Measurements from ENCODE around the gene CHN1. TPM values are rescaled to one million over a fixed set of nuclear protein-coding genes. Genes with fewer than 3 reads are reported as not detected.

The CHN1 gene
- total and polyA plus RNA-seq, 2 donors = 3.1 to 5.0 TPM

- H3K4me3 ChIP-seq (ENCODE audit: low read length in 2 of 2) = no peak overlapping the region
- DNase-seq (ENCODE audit: low read depth in 6 of 9, low spot score in 9 of 9) = no peak
- 98% methylated on average over 1 of the region's 1 CpG for WGBS
- no peaks in the 10 kb centered on the region for H3K27me3 ChIP-seq (ENCODE audit: control insufficient read depth in 2 of 2, insufficient read depth in 1 of 2, low read length in 1 of 2)
- no peaks in the 10 kb centered on the region for H3K36me3 ChIP-seq (ENCODE audit: control insufficient read depth in 2 of 2, insufficient read depth in 2 of 2, low read length in 1 of 2)
- no peaks in the 10 kb centered on the region for H3K4me1 ChIP-seq (ENCODE audit: control insufficient read depth in 2 of 2, insufficient read depth in 2 of 2, low read length in 2 of 2)
- H3K27ac ChIP-seq (ENCODE audit: low read depth in 1 of 2, low read length in 1 of 2) = no peak overlapping the region
- no peaks in the 10 kb centered on the region for H3K9me3 ChIP-seq (ENCODE audit: control insufficient read depth in 2 of 2, insufficient read depth in 1 of 2, low read length in 1 of 2)
Observed at GRCh38 chr2:174970092-174970491, 35.1 kb downstream of the CHN1 start.

- Histone ChIP-seq H3K27me3 (ENCODE audit: control insufficient read depth in 2 of 2, insufficient read depth in 1 of 2, low read length in 1 of 2) (no peaks in the 10 kb centered on the region), H3K4me3 (ENCODE audit: low read length in 2 of 2) (no peak overlapping the region), H3K4me1 (ENCODE audit: control insufficient read depth in 2 of 2, insufficient read depth in 2 of 2, low read length in 2 of 2) (no peaks in the 10 kb centered on the region), H3K9me3 (ENCODE audit: control insufficient read depth in 2 of 2, insufficient read depth in 1 of 2, low read length in 1 of 2) (no peaks in the 10 kb centered on the region), H3K27ac (ENCODE audit: low read depth in 1 of 2, low read length in 1 of 2) (no peak overlapping the region), H3K36me3 (ENCODE audit: control insufficient read depth in 2 of 2, insufficient read depth in 2 of 2, low read length in 1 of 2) (no peaks in the 10 kb centered on the region)
- DNase-seq (ENCODE audit: low read depth in 6 of 9, low spot score in 9 of 9) = peak in 6 of 9 donors; percentile 5 to 58 (median 16)
- 50% methylated on average over 6 of the region's 6 CpGs for WGBS
Observed at GRCh38 chr2:174969091-174969734, 36.0 kb downstream of the CHN1 start.

GRCh38 chr2:174967691-174968260, 37.4 kb downstream of the CHN1 start:
- DNase-seq (ENCODE audit: low read depth in 6 of 9, low spot score in 9 of 9) = no peak
- Histone ChIP-seq H3K9me3 (ENCODE audit: control insufficient read depth in 2 of 2, insufficient read depth in 1 of 2, low read length in 1 of 2) (no peaks in the 10 kb centered on the region), H3K36me3 (ENCODE audit: control insufficient read depth in 2 of 2, insufficient read depth in 2 of 2, low read length in 1 of 2) (no peaks in the 10 kb centered on the region), H3K27ac (ENCODE audit: low read depth in 1 of 2, low read length in 1 of 2) (no peak overlapping the region), H3K4me3 (ENCODE audit: low read length in 2 of 2) (no peak overlapping the region), H3K27me3 (ENCODE audit: control insufficient read depth in 2 of 2, insufficient read depth in 1 of 2, low read length in 1 of 2) (no peaks in the 10 kb centered on the region), H3K4me1 (ENCODE audit: control insufficient read depth in 2 of 2, insufficient read depth in 2 of 2, low read length in 2 of 2) (no peaks in the 10 kb centered on the region)
- 98% methylated on average over 3 of the region's 3 CpGs for WGBS

GRCh38 chr2:174967086-174967485, 38.1 kb downstream of the CHN1 start:
- Histone ChIP-seq H3K9me3 (ENCODE audit: control insufficient read depth in 2 of 2, insufficient read depth in 1 of 2, low read length in 1 of 2) (no peaks in the 10 kb centered on the region), H3K27ac (ENCODE audit: low read depth in 1 of 2, low read length in 1 of 2) (no peak overlapping the region), H3K4me1 (ENCODE audit: control insufficient read depth in 2 of 2, insufficient read depth in 2 of 2, low read length in 2 of 2) (no peaks in the 10 kb centered on the region), H3K4me3 (ENCODE audit: low read length in 2 of 2) (no peak overlapping the region), H3K27me3 (ENCODE audit: control insufficient read depth in 2 of 2, insufficient read depth in 1 of 2, low read length in 1 of 2) (no peaks in the 10 kb centered on the region), H3K36me3 (ENCODE audit: control insufficient read depth in 2 of 2, insufficient read depth in 2 of 2, low read length in 1 of 2) (no peaks in the 10 kb centered on the region)
- 89% methylated on average over 6 of the region's 6 CpGs for WGBS
- no peak for DNase-seq (ENCODE audit: low read depth in 6 of 9, low spot score in 9 of 9)

GRCh38 chr2:174965992-174966744, 39.0 kb downstream of the CHN1 start:
- DNase-seq (ENCODE audit: low read depth in 6 of 9, low spot score in 9 of 9) = no peak
- H3K27ac ChIP-seq (ENCODE audit: low read depth in 1 of 2, low read length in 1 of 2) = no peak overlapping the region
- no peak overlapping the region for H3K4me3 ChIP-seq (ENCODE audit: low read length in 2 of 2)
- 40% methylated on average over 5 of the region's 5 CpGs for WGBS
- no peaks in the 10 kb centered on the region for H3K27me3 ChIP-seq (ENCODE audit: control insufficient read depth in 2 of 2, insufficient read depth in 1 of 2, low read length in 1 of 2)
- no peaks in the 10 kb centered on the region for H3K36me3 ChIP-seq (ENCODE audit: control insufficient read depth in 2 of 2, insufficient read depth in 2 of 2, low read length in 1 of 2)
- H3K9me3 ChIP-seq (ENCODE audit: control insufficient read depth in 2 of 2, insufficient read depth in 1 of 2, low read length in 1 of 2) = no peaks in the 10 kb centered on the region
- H3K4me1 ChIP-seq (ENCODE audit: control insufficient read depth in 2 of 2, insufficient read depth in 2 of 2, low read length in 2 of 2) = no peaks in the 10 kb centered on the region

- H3K27ac ChIP-seq (ENCODE audit: low read depth in 1 of 2, low read length in 1 of 2) = no peak overlapping the region
Observed at GRCh38 chr2:174965551-174965950, 39.6 kb downstream of the CHN1 start.

GRCh38 chr2:174964404-174964803, 40.8 kb downstream of the CHN1 start:
- DNase-seq (ENCODE audit: low read depth in 6 of 9, low spot score in 9 of 9) = no peak
- no peak overlapping the region for H3K27ac ChIP-seq (ENCODE audit: low read depth in 1 of 2, low read length in 1 of 2)
- no peaks in the 10 kb centered on the region for H3K4me1 ChIP-seq (ENCODE audit: control insufficient read depth in 2 of 2, insufficient read depth in 2 of 2, low read length in 2 of 2)
- H3K9me3 ChIP-seq (ENCODE audit: control insufficient read depth in 2 of 2, insufficient read depth in 1 of 2, low read length in 1 of 2) = no peaks in the 10 kb centered on the region
- H3K4me3 ChIP-seq (ENCODE audit: low read length in 2 of 2) = no peak overlapping the region
- H3K36me3 ChIP-seq (ENCODE audit: control insufficient read depth in 2 of 2, insufficient read depth in 2 of 2, low read length in 1 of 2) = no peaks in the 10 kb centered on the region
- WGBS = 97% methylated on average over 2 of the region's 2 CpGs
- no peaks in the 10 kb centered on the region for H3K27me3 ChIP-seq (ENCODE audit: control insufficient read depth in 2 of 2, insufficient read depth in 1 of 2, low read length in 1 of 2)

More at GRCh38 chr2:174965551-174965950, 39.6 kb downstream of the CHN1 start:
- H3K4me3 ChIP-seq (ENCODE audit: low read length in 2 of 2) = no peak overlapping the region
- DNase-seq (ENCODE audit: low read depth in 6 of 9, low spot score in 9 of 9) = no peak
- no peaks in the 10 kb centered on the region for H3K9me3 ChIP-seq (ENCODE audit: control insufficient read depth in 2 of 2, insufficient read depth in 1 of 2, low read length in 1 of 2)
- H3K4me1 ChIP-seq (ENCODE audit: control insufficient read depth in 2 of 2, insufficient read depth in 2 of 2, low read length in 2 of 2) = no peaks in the 10 kb centered on the region
- no peaks in the 10 kb centered on the region for H3K27me3 ChIP-seq (ENCODE audit: control insufficient read depth in 2 of 2, insufficient read depth in 1 of 2, low read length in 1 of 2)
- H3K36me3 ChIP-seq (ENCODE audit: control insufficient read depth in 2 of 2, insufficient read depth in 2 of 2, low read length in 1 of 2) = no peaks in the 10 kb centered on the region
- WGBS = 97% methylated on average over 3 of the region's 3 CpGs

- no peaks in the 10 kb centered on the region for H3K36me3 ChIP-seq (ENCODE audit: control insufficient read depth in 2 of 2, insufficient read depth in 2 of 2, low read length in 1 of 2)
- no peaks in the 10 kb centered on the region for H3K27me3 ChIP-seq (ENCODE audit: control insufficient read depth in 2 of 2, insufficient read depth in 1 of 2, low read length in 1 of 2)
- no peak for DNase-seq (ENCODE audit: low read depth in 6 of 9, low spot score in 9 of 9)
- no peaks in the 10 kb centered on the region for H3K9me3 ChIP-seq (ENCODE audit: control insufficient read depth in 2 of 2, insufficient read depth in 1 of 2, low read length in 1 of 2)
- H3K27ac ChIP-seq (ENCODE audit: low read depth in 1 of 2, low read length in 1 of 2) = no peak overlapping the region
- H3K4me3 ChIP-seq (ENCODE audit: low read length in 2 of 2) = no peak overlapping the region
- WGBS = 95% methylated on average over 7 of the region's 7 CpGs
- H3K4me1 ChIP-seq (ENCODE audit: control insufficient read depth in 2 of 2, insufficient read depth in 2 of 2, low read length in 2 of 2) = no peaks in the 10 kb centered on the region
Observed at GRCh38 chr2:174963437-174964400, 41.5 kb downstream of the CHN1 start.

All from thymus (tissue), 11 donors.